HFFc6 (cell line): ENCODE measurements around the gene COLGALT1. TPM values are rescaled to one million over a fixed set of nuclear protein-coding genes. Genes with fewer than 3 reads are reported as not detected.

Source experiments
- DNase-seq: peaks from one replicate; pipeline ENCODE4 v3.0.0-alpha.2; 2018
- H3K27ac Mint-ChIP-seq: 2 replicates; pipeline ENCODE4 v1.8.0; 2020; ENCODE audit warnings: mild to moderate bottlenecking, mixed read lengths
- H3K27me3 Mint-ChIP-seq: 2 replicates; pipeline ENCODE4 v1.8.0; 2021; ENCODE audit warnings: mild to moderate bottlenecking, moderate library complexity, mixed read lengths; ENCODE audit not compliant: insufficient read depth
- H3K36me3 Mint-ChIP-seq: 2 replicates; pipeline ENCODE4 v1.8.0; 2021; ENCODE audit warnings: low read depth, mixed read lengths
- H3K4me1 Mint-ChIP-seq: 2 replicates; pipeline ENCODE4 v1.8.0; 2020; ENCODE audit warnings: low read depth, mixed read lengths
- H3K4me3 Mint-ChIP-seq: 2 replicates; pipeline ENCODE4 v1.8.0; 2020; ENCODE audit warnings: mild to moderate bottlenecking, moderate library complexity, mixed read lengths
- H3K9me3 Mint-ChIP-seq: 2 replicates; pipeline ENCODE4 v1.8.0; 2020; ENCODE audit warnings: mild to moderate bottlenecking, mixed read lengths
- total RNA-seq, 6 experiments: library from RNA; stranded (reverse); fragmentation: NEBNext Ultra II Directional; extraction: Animal tissue kit (Norgen Biotek cat#: 25700); gene quantifications; 2 replicates in 1 of 6; 3 replicates in 5 of 6; pipeline ENCODE4 v1.2.3, GENCODE V29; 2021
- TF ChIP-seq, protein P1 (sequence below): fragments of 200-600 bp; sonication (generic); IDR thresholded peaks from 2 replicates; pipeline ENCODE4 v1.5.0; 2021; ENCODE audit warnings: antibody characterized with exemption, mild to moderate bottlenecking

COLGALT1 gene
- total RNA-seq, 6 experiments from 2014 or later, result 102 to 115 (median 106) TPM

DNA sequence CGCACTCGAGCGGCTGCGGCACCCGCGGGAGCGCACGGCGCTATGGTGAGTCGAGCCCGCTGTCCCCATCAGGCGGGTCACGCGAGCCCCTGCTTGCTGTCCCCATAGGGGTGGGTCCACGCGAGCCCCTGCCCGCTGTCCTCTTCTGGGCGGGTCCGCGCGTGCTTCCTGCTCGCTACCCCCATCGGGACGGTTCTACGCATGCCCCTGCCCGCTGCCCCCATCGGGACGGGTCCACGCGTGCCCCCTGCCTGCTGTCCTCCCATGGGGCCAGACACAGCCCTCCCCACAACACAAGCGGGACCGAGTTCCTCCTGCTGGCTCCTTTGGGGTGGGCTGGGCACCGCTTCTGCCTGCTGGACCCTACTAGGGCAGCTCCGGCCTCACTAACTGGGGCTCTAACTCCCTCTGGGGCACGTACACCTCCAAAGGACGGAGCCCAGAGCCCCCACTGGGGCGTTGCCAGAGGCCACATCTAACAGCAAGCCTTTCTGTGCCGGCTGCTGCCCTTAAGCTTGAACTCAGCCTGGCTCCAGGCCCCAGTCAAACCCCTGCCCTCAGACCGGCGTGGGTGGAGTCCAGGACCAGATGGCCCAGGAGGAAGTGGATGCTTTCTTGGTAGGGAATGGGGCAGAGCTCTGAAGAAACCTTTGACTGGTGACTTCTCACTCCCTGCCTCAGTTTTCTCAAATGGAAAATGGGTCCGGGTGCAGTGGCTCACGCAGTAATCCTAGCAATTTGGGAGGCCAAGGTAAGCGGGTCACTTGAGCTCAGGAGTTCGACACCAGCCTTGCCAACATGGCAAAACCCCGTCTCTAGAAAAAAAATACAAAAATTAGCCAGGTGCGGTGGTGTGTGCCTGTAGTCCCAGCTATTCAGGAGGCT lies 722 bp downstream of the COLGALT1 start:
- H3K4me1 Mint-ChIP-seq, result peaks cover 40% of the 10 kb centered on the region
- H3K36me3 Mint-ChIP-seq, result peaks cover 7% of the 10 kb centered on the region; the same call in 1 of the 2 replicates
- peak overlapping the region; percentile 91 for H3K4me3 Mint-ChIP-seq
- peak overlapping the region; percentile 69 for H3K27ac Mint-ChIP-seq
- TF ChIP-seq, protein P1, sequence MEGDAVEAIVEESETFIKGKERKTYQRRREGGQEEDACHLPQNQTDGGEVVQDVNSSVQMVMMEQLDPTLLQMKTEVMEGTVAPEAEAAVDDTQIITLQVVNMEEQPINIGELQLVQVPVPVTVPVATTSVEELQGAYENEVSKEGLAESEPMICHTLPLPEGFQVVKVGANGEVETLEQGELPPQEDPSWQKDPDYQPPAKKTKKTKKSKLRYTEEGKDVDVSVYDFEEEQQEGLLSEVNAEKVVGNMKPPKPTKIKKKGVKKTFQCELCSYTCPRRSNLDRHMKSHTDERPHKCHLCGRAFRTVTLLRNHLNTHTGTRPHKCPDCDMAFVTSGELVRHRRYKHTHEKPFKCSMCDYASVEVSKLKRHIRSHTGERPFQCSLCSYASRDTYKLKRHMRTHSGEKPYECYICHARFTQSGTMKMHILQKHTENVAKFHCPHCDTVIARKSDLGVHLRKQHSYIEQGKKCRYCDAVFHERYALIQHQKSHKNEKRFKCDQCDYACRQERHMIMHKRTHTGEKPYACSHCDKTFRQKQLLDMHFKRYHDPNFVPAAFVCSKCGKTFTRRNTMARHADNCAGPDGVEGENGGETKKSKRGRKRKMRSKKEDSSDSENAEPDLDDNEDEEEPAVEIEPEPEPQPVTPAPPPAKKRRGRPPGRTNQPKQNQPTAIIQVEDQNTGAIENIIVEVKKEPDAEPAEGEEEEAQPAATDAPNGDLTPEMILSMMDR, result peak; percentile 31; the same call in 1 of the 2 replicates
- no peaks in the 10 kb centered on the region for H3K9me3 Mint-ChIP-seq
- H3K27me3 Mint-ChIP-seq, result no peaks in the 10 kb centered on the region
- peak; percentile 14 for DNase-seq

DNA sequence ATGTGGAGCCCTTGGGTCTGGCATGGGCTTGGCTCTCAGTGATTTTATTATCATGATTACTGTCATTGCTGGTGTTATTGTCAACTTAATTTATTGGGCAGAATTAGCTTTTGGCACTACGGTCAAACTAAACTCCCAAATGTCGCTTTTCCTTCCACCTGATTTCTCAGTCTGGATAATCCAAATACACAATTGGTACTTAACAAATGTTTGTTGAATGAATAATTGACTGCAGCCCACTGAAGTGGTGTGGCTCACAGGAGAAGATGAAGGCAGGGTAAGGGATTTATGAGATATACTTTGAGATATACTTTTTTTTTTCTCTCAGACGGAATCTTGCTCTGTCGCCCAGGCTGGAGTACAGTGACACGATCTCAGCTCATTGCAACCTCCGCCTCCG lies 1.5 kb downstream of the COLGALT1 start:
- Mint-ChIP-seq H3K36me3 (peaks cover 7% of the 10 kb centered on the region; the same call in 1 of the 2 replicates), H3K27me3 (no peaks in the 10 kb centered on the region), H3K4me1 (peaks cover 40% of the 10 kb centered on the region), H3K27ac (no peak overlapping the region), H3K4me3 (peak overlapping the region; percentile 91), H3K9me3 (no peaks in the 10 kb centered on the region)
- no peak for DNase-seq
- TF ChIP-seq, protein P1, result no peak

DNA sequence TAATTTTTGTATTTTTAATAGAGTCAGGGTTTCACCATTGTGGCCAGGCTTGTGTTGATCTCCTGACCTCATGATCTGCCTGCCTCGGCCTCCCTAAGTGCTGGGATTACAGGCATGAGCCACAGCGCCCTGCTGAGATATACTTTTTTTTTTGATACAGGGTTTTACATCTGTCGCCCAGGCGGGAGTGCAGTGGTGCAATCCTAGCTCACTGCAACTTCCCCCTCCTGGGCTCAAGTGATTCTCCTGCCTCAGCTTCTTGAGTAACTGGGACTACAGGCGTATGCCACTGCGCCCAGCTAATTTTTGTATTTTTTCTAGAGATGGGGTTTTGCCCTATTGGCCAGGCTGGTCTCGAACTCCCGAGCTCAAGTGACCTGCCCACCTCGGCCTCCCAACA lies 2.0 kb downstream of the COLGALT1 start:
- no peak for DNase-seq
- peaks cover 7% of the 10 kb centered on the region; the same call in 1 of the 2 replicates for H3K36me3 Mint-ChIP-seq
- no peak overlapping the region for H3K27ac Mint-ChIP-seq
- H3K4me1 Mint-ChIP-seq, result peaks cover 40% of the 10 kb centered on the region
- no peaks in the 10 kb centered on the region for H3K27me3 Mint-ChIP-seq
- H3K9me3 Mint-ChIP-seq, result no peaks in the 10 kb centered on the region
- TF ChIP-seq, protein P1, result no peak
- H3K4me3 Mint-ChIP-seq, result no peak overlapping the region

DNA sequence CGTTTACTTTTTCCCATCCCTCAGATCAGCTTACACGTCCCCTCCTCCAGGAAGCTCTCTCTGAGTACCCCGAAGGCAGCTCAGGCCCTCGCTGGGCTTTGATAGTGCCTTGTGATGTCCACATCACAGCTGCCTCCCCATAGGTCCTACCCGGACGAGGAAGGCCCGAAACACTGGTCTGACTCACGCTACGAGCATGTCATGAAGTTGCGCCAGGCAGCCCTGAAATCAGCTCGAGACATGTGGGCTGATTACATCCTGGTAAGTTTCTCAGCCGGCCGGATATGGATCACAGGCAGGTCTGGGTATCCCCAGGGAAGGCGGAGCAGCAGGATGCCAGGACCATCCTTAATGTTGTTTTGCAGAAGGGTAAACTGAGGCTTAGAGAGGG lies 4.8 kb downstream of the COLGALT1 start:
- TF ChIP-seq, protein P1, result no peak
- H3K4me3 Mint-ChIP-seq, result peak overlapping the region; percentile 59; the same call in 1 of the 2 replicates
- H3K27ac Mint-ChIP-seq, result peak overlapping the region; percentile 92
- H3K9me3 Mint-ChIP-seq, result no peaks in the 10 kb centered on the region
- peak; percentile 12 for DNase-seq
- peaks cover 24% of the 10 kb centered on the region for H3K4me1 Mint-ChIP-seq
- H3K27me3 Mint-ChIP-seq, result peaks cover 4% of the 10 kb centered on the region; the same call in 1 of the 2 replicates
- peaks cover 12% of the 10 kb centered on the region for H3K36me3 Mint-ChIP-seq

DNA sequence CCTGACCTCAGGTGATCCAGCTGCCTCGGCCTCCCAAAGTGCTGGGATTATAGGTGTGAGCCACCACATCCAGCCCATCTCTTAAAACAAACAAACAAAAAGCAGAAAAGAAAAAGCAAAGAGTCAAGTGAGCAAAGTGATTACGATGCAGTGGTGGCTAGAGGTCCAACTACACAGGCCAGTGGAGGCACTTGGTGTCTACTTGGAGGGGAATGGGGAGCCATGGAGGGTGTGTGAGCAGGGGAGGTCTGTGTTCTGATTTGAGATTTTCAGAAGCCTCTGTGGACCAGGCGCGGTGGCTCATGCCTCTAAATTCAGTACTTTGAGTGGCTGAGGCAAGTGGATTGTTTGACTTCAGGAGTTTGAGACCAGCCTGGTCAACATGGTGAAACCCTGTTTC lies 6.6 kb downstream of the COLGALT1 start:
- no peak overlapping the region for H3K4me3 Mint-ChIP-seq
- peaks cover 15% of the 10 kb centered on the region for H3K4me1 Mint-ChIP-seq
- TF ChIP-seq, protein P1, result no peak
- H3K36me3 Mint-ChIP-seq, result peaks cover 12% of the 10 kb centered on the region
- H3K27me3 Mint-ChIP-seq, result peaks cover 4% of the 10 kb centered on the region; the same call in 1 of the 2 replicates
- no peak for DNase-seq
- H3K9me3 Mint-ChIP-seq, result no peaks in the 10 kb centered on the region
- H3K27ac Mint-ChIP-seq, result no peak overlapping the region
